ENCODE results near the gene NENF.

GRCh38 chr1:212473729-212474128 is 41.0 kb downstream of the NENF start:
- TF ChIP-seq CTCF (IDR thresholded peaks at IDR 0.05): no peak
- no peak for TF ChIP-seq EP300 (IDR thresholded peaks at IDR 0.05; ENCODE audit: borderline replicate concordance in 1 of 2, low read depth in 1 of 2, low read length in 1 of 2)
- TF ChIP-seq TAF1 (IDR thresholded peaks at IDR 0.05; ENCODE audit: borderline replicate concordance, low read depth, low read length): no peak
- no peak for TF ChIP-seq POLR2AphosphoS5 (IDR thresholded peaks at IDR 0.05; ENCODE audit: low read depth, low read length)
- TF ChIP-seq GATA2 (CRISPR knock-in tag; IDR thresholded peaks at IDR 0.05): no peak
- no peak for TF ChIP-seq MXI1 (IDR thresholded peaks at IDR 0.05; ENCODE audit: low read depth, low read length)
- TF ChIP-seq REST (IDR thresholded peaks at IDR 0.05; ENCODE audit: low read depth, low read length): no peak
- no peak for TF ChIP-seq IRF3 (IDR thresholded peaks at IDR 0.05; ENCODE audit: low read depth, low read length)
- TF ChIP-seq MAX (IDR thresholded peaks at IDR 0.05; ENCODE audit: low read depth): no peak

All from SK-N-SH (cell line).